PC-3 (cell line): ENCODE data around the gene ARHGAP25.

Experiments used
- CTCF ChIP-seq: fragments of 300-600 bp; sonication (generic); conservative IDR thresholded peaks from 2 replicates; pipeline ENCODE4 v1.5.1; 2017; ENCODE audit warnings: antibody characterized with exemption, low read depth, mild to moderate bottlenecking, low read length
- EZH2 ChIP-seq: fragments of 300-600 bp; sonication (generic); IDR thresholded peaks from one replicate; pipeline ENCODE4 v1.6.1; 2017; ENCODE audit warnings: antibody characterized with exemption, mild to moderate bottlenecking, low read length; ENCODE audit not compliant: unreplicated experiment
- EZH2phosphoT487 ChIP-seq: fragments of 300-600 bp; sonication (generic); IDR thresholded peaks from 2 replicates; pipeline ENCODE4 v1.6.1; 2018; ENCODE audit warnings: mild to moderate bottlenecking, antibody characterized with exemption, low read length, borderline replicate concordance

- TF ChIP-seq CTCF (no peak), EZH2 (no peak), EZH2phosphoT487 (no peak)
These were observed 119.9 kb downstream of the ARHGAP25 start for GRCh38 chr2:68854476-68854875.
